ENCODE data around the gene CELF4.

Gene CELF4

GRCh38 chr18:37412333-37412732 lies 153.3 kb downstream of the CELF4 start:
- DNase-seq (ENCODE audit: low read depth, low spot score): no peak

DNA sequence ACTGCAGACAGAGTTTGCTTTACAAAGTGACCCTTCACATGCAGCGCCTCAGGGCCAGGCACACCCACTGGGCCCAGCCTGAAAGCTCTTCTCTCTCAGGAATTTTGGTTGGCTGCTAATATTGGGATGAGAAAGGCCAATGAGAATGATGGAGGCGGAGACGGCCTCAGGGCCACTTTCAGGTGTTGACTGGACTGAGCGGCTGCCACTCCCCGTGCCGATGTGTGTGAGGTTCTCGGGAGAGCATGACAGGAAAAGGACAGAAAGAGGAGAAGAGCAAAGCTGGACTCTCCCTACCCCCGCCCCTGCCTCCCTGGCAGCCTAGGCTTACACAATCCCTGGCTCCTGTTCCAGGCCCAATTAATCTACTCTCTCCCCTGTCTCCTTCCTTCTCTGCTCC lies 155.7 kb downstream of the CELF4 start:
- no peak for TF ChIP-seq CTCF (IDR thresholded peaks at IDR 0.05; ENCODE audit: low read depth, low read length)
- in situ Hi-C loops (cut with HindIII; ENCODE audit: low sequenced_read_pairs): no loop called here
- no peak for DNase-seq (ENCODE audit: low read depth, low spot score)
- no peak overlapping the region for H3K4me3 ChIP-seq (ENCODE audit: low read depth, low read length)

More at GRCh38 chr18:37412333-37412732, 153.3 kb downstream of the CELF4 start:
- H3K4me3 ChIP-seq (ENCODE audit: low read depth, low read length): no peak overlapping the region
- in situ Hi-C loops (cut with HindIII; ENCODE audit: low sequenced_read_pairs): no loop called here
- no peak for TF ChIP-seq CTCF (IDR thresholded peaks at IDR 0.05; ENCODE audit: low read depth, low read length)

- DNase-seq (ENCODE audit: low read depth, low spot score): no peak
- in situ Hi-C loops (cut with HindIII; ENCODE audit: low sequenced_read_pairs): no loop called here
- no peak overlapping the region for H3K4me3 ChIP-seq (ENCODE audit: low read depth, low read length)
- no peak for TF ChIP-seq CTCF (IDR thresholded peaks at IDR 0.05; ENCODE audit: low read depth, low read length)
Observed at GRCh38 chr18:37408676-37409265, 156.8 kb downstream of the CELF4 start.

GRCh38 chr18:37407571-37407970 lies 158.0 kb downstream of the CELF4 start:
- no peak overlapping the region for H3K4me3 ChIP-seq (ENCODE audit: low read depth, low read length)
- no peak for DNase-seq (ENCODE audit: low read depth, low spot score)
- in situ Hi-C loops (cut with HindIII; ENCODE audit: low sequenced_read_pairs): no loop called here
- no peak for TF ChIP-seq CTCF (IDR thresholded peaks at IDR 0.05; ENCODE audit: low read depth, low read length)

GRCh38 chr18:37405772-37406171 lies 159.8 kb downstream of the CELF4 start:
- no peak for DNase-seq (ENCODE audit: low read depth, low spot score)
- in situ Hi-C loops (cut with HindIII; ENCODE audit: low sequenced_read_pairs): no loop called here
- H3K4me3 ChIP-seq (ENCODE audit: low read depth, low read length): no peak overlapping the region
- no peak for TF ChIP-seq CTCF (IDR thresholded peaks at IDR 0.05; ENCODE audit: low read depth, low read length)

DNA sequence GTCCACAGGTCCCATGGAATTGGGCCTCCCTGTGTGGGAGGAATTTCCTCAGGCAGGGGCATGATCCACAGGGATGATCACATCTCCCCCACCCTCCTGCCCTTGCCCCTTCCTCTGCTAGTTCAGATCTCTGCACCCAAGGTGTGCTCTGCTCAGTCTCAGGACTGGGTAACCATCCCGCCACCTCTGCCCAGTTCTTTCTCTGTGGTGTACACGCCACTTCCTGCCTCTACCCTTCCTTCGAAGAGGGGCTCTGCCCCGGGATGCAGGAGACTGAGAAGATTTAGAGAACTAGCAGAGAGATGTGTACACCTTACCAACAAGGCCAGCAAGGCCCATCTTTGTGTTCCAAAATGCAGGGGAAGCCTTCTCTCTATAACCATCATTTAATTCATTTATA lies 160.4 kb downstream of the CELF4 start:
- DNase-seq (ENCODE audit: low read depth, low spot score): no peak
- in situ Hi-C loops (cut with HindIII; ENCODE audit: low sequenced_read_pairs): no loop called here
- TF ChIP-seq CTCF (IDR thresholded peaks at IDR 0.05; ENCODE audit: low read depth, low read length): no peak
- no peak overlapping the region for H3K4me3 ChIP-seq (ENCODE audit: low read depth, low read length)

DNA sequence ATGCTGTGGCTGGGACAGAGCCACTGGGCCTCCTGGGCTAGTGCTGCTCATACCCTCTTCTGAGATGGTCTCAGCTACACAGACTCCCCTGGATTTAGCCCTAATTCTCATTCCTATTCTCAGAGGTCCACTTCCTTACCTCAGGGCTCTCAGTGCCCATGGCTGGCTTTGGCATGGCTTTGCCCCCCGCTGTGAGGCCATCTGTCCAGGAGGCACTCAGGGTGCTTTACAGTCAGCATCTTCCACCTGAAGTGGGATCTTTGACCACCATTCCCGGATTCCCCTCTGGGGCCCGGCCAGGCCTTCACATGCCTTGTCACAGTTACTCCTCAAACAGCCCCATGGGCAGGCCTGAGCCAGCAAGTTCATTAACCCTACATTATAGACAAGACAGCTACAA lies 161.8 kb downstream of the CELF4 start:
- in situ Hi-C loops (cut with HindIII; ENCODE audit: low sequenced_read_pairs): no loop called here
- DNase-seq (ENCODE audit: low read depth, low spot score): no peak
- no peak overlapping the region for H3K4me3 ChIP-seq (ENCODE audit: low read depth, low read length)
- no peak for TF ChIP-seq CTCF (IDR thresholded peaks at IDR 0.05; ENCODE audit: low read depth, low read length)
